K562 (cell line): Measurements from ENCODE around the gene NOD1. TPM values are rescaled to one million over a fixed set of nuclear protein-coding genes. Genes with fewer than 3 reads are reported as not detected.

Experiments
- ATF3 ChIP-seq, 2 experiments: fragments of 450-650 bp in 1 of 2; sonication (generic) in 1 of 2; formaldehyde crosslinking in 1 of 2; IDR thresholded peaks in 1 of 2; conservative IDR thresholded peaks in 1 of 2; 2 replicates each; pipeline versions ENCODE4 v1.6.1 to v1.8.1; 2016 to 2023; ENCODE audit warnings: mild to moderate bottlenecking in 2 of 2, moderate library complexity in 2 of 2, inconsistent platforms in 1 of 2, missing genetic modification reagents in 1 of 2
- CREB3 ChIP-seq: fragments of 450-650 bp; conservative IDR thresholded peaks from 2 replicates; pipeline ENCODE4 v1.6.1; 2016; ENCODE audit warnings: missing genetic modification characterization, low read depth, mild to moderate bottlenecking, missing compliant biosample characterization, moderate library complexity
- E2F6 ChIP-seq, 2 experiments: IDR thresholded peaks; 2 replicates each; pipeline ENCODE4 v1.6.1; 2011; ENCODE audit warnings: borderline replicate concordance in 1 of 2, control low read depth in 1 of 2, low read depth in 1 of 2, low read length in 1 of 2, mild to moderate bottlenecking in 1 of 2, mixed read lengths in 1 of 2, moderate library complexity in 1 of 2; ENCODE audit not compliant: insufficient read depth in 1 of 2, insufficient read length in 1 of 2, poor library complexity in 1 of 2, severe bottlenecking in 1 of 2; ENCODE audit errors: extremely low read depth in 1 of 2
- HMG20B ChIP-seq: fragments of 250-450 bp; sonication (Bioruptor Pico); IDR thresholded peaks from 2 replicates; pipeline ENCODE4 v1.5.0; 2021; ENCODE audit warnings: mild to moderate bottlenecking
- IRF1 ChIP-seq: sonication (generic); formaldehyde crosslinking; IDR thresholded peaks from 2 replicates; pipeline ENCODE4 v1.8.0; 2022; ENCODE audit warnings: missing genetic modification reagents, mild to moderate bottlenecking, borderline replicate concordance
- MBD2 ChIP-seq: sonication (generic); IDR thresholded peaks from 2 replicates; pipeline ENCODE4 v1.6.1; 2016; ENCODE audit warnings: low read depth, borderline replicate concordance
- RNF2 ChIP-seq: sonication (generic); IDR thresholded peaks from 2 replicates; pipeline ENCODE4 v1.6.1; 2016
- SMARCA4 ChIP-seq: fragments of 450-650 bp; IDR thresholded peaks from 2 replicates; pipeline ENCODE4 v1.6.1; 2016
- TEAD4 ChIP-seq, 2 experiments: sonication (generic) in 1 of 2; formaldehyde crosslinking in 1 of 2; IDR thresholded peaks; 2 replicates each; pipeline versions ENCODE4 v1.6.1 to v1.8.0; 2012 to 2022; ENCODE audit warnings: borderline replicate concordance in 1 of 2, inconsistent platforms in 1 of 2, low read length in 1 of 2, mild to moderate bottlenecking in 1 of 2, missing genetic modification reagents in 1 of 2
- YY1 ChIP-seq, 3 experiments: IDR thresholded peaks; 2 replicates each; pipeline ENCODE4 v1.6.1; 2011; ENCODE audit warnings: low read length in 2 of 3, mild to moderate bottlenecking in 2 of 3, moderate library complexity in 2 of 3, borderline replicate concordance in 1 of 3, control low read depth in 1 of 3, low read depth in 1 of 3; ENCODE audit not compliant: insufficient read depth in 3 of 3, insufficient replicate concordance in 2 of 3, control insufficient read depth in 1 of 3, insufficient read length in 1 of 3; ENCODE audit errors: extremely low read depth in 1 of 3
- ZKSCAN3 ChIP-seq: fragments of 250-450 bp; sonication (Bioruptor Pico); IDR thresholded peaks from 2 replicates; pipeline ENCODE4 v1.4.0; 2020
- ZNF395 ChIP-seq: fragments of 200-800 bp; sonication (Bioruptor generic); IDR thresholded peaks from 2 replicates; pipeline ENCODE4 v1.6.1; 2017; ENCODE audit warnings: missing genetic modification characterization, missing compliant biosample characterization
- polyA plus RNA-seq, 8 experiments: library from polyadenylated mRNA; depleted of rRNA in 4 of 8; stranded (reverse) in 5 of 8; unstranded in 3 of 8; fragments of >200 nt; fragmentation: Nextera tagmentation in 2 of 8; fragmentation: Illumina TruSeq in 1 of 8; extraction: Ambion mirVana in 2 of 8; extraction: Trizol in 1 of 8; gene quantifications; 2 replicates each; pipeline versions ENCODE4 v1.2.1 to v1.2.3, GENCODE V29; 2011 to 2014; ENCODE audit warnings: inconsistent platforms in 1 of 8, missing spikeins in 1 of 8
- total RNA-seq, 7 experiments: library from RNA; depleted of rRNA in 6 of 7; stranded (reverse); fragments of >200 nt in 6 of 7; fragmentation: Illumina TruSeq in 2 of 7; extraction: Trizol in 2 of 7; gene quantifications; 2 replicates each; pipeline versions ENCODE4 v1.2.1 to v1.2.3, GENCODE V29; 2011 to 2021; ENCODE audit warnings: low replicate concordance in 1 of 7
- TF ChIP-seq, protein P1 (sequence below): IDR thresholded peaks from 3 replicates; pipeline ENCODE4 v1.6.1; 2011; ENCODE audit warnings: borderline replicate concordance, mild to moderate bottlenecking, moderate library complexity; ENCODE audit not compliant: insufficient read length; ENCODE audit errors: extremely low read depth
- TF ChIP-seq, protein P2 (sequence below): fragments of 450-650 bp; formaldehyde crosslinking; IDR thresholded peaks from 2 replicates; pipeline ENCODE4 v1.4.0; 2020; ENCODE audit warnings: mild to moderate bottlenecking, moderate library complexity

The NOD1 gene
- total and polyA plus RNA-seq, 9 of the 15 experiments (the other 6 are each of a cell fraction or from before 2014, with no cell fraction given), result 0.34 to 7.1 (median 4.7) TPM

GRCh38 chr7:30470163-30470770, 8.3 kb downstream of the NOD1 start (continued):
- TF ChIP-seq, protein P1, sequence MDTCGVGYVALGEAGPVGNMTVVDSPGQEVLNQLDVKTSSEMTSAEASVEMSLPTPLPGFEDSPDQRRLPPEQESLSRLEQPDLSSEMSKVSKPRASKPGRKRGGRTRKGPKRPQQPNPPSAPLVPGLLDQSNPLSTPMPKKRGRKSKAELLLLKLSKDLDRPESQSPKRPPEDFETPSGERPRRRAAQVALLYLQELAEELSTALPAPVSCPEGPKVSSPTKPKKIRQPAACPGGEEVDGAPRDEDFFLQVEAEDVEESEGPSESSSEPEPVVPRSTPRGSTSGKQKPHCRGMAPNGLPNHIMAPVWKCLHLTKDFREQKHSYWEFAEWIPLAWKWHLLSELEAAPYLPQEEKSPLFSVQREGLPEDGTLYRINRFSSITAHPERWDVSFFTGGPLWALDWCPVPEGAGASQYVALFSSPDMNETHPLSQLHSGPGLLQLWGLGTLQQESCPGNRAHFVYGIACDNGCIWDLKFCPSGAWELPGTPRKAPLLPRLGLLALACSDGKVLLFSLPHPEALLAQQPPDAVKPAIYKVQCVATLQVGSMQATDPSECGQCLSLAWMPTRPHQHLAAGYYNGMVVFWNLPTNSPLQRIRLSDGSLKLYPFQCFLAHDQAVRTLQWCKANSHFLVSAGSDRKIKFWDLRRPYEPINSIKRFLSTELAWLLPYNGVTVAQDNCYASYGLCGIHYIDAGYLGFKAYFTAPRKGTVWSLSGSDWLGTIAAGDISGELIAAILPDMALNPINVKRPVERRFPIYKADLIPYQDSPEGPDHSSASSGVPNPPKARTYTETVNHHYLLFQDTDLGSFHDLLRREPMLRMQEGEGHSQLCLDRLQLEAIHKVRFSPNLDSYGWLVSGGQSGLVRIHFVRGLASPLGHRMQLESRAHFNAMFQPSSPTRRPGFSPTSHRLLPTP, result no peak
- TF ChIP-seq, protein P2, sequence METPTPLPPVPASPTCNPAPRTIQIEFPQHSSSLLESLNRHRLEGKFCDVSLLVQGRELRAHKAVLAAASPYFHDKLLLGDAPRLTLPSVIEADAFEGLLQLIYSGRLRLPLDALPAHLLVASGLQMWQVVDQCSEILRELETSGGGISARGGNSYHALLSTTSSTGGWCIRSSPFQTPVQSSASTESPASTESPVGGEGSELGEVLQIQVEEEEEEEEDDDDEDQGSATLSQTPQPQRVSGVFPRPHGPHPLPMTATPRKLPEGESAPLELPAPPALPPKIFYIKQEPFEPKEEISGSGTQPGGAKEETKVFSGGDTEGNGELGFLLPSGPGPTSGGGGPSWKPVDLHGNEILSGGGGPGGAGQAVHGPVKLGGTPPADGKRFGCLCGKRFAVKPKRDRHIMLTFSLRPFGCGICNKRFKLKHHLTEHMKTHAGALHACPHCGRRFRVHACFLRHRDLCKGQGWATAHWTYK, result no peak
- peak; percentile 80 for TF ChIP-seq RNF2
- TF ChIP-seq ZNF395, result peak; percentile 74; the same call in 1 of the 2 replicates
- TF ChIP-seq IRF1, result no peak
- peak; percentile 78; the same call in 1 of the 2 replicates for TF ChIP-seq CREB3
- peak; percentile 96 for TF ChIP-seq ATF3 (IDR thresholded peaks at IDR 0.05)
- TF ChIP-seq ATF3 (CRISPR knock-in tag; conservative IDR thresholded peaks at IDR 0.05), result peak; percentile 81; the same call in 1 of the 2 replicates
- TF ChIP-seq TEAD4 (IDR thresholded peaks at IDR 0.05; ENCODE audit: low read length), result peak; percentile 67
- no peak for TF ChIP-seq TEAD4 (CRISPR knock-in tag; IDR thresholded peaks at IDR 0.05; ENCODE audit: borderline replicate concordance)
- peak in 1 of 3 experiments; percentile 53 for TF ChIP-seq YY1 (IDR thresholded peaks at IDR 0.05; ENCODE audit: borderline replicate concordance in 1 of 3, control insufficient read depth in 1 of 3, extremely low read depth in 1 of 3, insufficient read depth in 3 of 3, insufficient read length in 1 of 3, insufficient replicate concordance in 2 of 3, low read depth in 1 of 3, low read length in 2 of 3)
- peak in 1 of 2 experiments; percentile 25 for TF ChIP-seq E2F6 (IDR thresholded peaks at IDR 0.05; ENCODE audit: borderline replicate concordance in 1 of 2, extremely low read depth in 1 of 2, insufficient read depth in 1 of 2, insufficient read length in 1 of 2, low read depth in 1 of 2, low read length in 1 of 2, poor library complexity in 1 of 2, severe bottlenecking in 1 of 2)
- TF ChIP-seq HMG20B (CRISPR knock-in tag), result 0 out of 2 replicates have a peak, but pooled peaks have one; percentile 84
- no peak for TF ChIP-seq MBD2
- TF ChIP-seq SMARCA4, result peak; percentile 64
- no peak for TF ChIP-seq ZKSCAN3
